ENCODE data around the gene CEACAM20.
"Not testable (repeated sequence)": the region's sequence is repeated elsewhere in the genome, so short reads cannot be mapped to it uniquely, and the experiment has no call there.

The CEACAM20 gene

DNA sequence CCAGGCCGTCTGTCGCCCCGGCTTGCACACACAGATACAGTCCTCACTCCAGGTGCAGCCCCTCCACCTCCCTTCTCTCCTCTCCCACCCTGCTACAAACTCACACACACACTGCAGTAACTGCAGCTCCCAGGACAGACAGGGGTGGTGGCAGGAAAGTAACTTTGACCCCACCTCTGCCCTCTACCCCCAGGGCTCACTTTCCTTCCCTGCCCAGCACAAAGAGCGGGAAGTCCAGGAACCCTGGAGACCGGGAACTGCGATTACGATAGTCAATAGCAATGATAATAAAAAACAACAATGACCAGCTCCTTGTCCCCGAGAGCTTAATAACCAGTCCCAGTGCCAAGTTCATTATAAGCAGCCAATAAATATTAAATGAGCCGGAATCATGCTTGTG is at the start of gene CEACAM20:
CEACAM20 (minus strand) TSS at position 140 of the 400 bp plus-strand sequence. CDS start 166 bp downstream, outside the sequence.
- no peak for DNase-seq

DNA sequence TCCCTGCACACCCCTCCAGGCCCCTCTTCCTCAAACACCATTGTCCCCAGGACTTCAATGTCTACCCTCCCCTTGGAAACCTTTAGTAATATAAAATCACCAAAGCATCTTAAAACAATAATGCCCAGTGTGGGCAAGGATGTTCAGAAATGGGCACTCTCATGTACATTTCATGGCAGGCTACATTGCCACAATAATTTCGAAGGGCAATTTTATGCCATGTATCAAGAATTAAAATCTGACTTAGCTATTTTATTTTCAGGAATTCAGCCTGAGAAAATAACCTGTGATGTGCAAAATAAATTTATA is 48.0 kb upstream of the CEACAM20 start:
- DNase-seq: no peak

DNA sequence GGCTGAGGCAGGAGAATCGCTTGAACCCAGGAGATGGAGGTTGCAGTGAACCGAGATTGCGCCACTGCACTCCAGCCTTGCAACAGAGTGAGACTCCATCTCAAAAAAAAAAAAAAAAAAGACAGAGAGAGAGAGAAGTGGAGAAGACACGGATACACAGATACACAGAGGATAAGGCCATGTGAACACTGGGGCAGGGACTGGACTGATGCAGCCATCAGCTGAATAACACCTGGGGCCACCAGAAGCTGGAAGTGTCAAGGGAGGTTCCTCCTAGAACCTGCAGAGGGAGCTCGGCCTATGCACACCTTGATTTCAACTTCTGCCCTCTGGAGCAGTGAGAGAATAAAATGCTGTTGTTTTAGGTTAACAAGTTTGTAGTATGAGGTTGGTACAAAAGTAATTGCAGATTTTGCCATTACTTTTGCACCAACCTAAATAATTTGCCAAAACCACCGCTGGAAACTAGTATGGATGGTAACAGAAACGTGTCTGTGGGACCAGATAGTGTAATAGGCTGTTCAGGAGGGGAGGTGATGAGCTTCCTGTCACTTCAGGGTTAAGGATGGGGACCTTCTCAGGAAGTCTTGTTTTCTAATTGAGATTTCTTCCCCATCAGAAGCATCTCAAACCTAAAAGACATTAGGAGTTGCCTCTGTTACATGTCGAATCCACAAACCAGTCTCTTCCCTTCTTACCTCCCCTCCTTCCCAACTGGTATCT is 47.5 kb upstream of the CEACAM20 start:
- DNase-seq: no peak

DNA sequence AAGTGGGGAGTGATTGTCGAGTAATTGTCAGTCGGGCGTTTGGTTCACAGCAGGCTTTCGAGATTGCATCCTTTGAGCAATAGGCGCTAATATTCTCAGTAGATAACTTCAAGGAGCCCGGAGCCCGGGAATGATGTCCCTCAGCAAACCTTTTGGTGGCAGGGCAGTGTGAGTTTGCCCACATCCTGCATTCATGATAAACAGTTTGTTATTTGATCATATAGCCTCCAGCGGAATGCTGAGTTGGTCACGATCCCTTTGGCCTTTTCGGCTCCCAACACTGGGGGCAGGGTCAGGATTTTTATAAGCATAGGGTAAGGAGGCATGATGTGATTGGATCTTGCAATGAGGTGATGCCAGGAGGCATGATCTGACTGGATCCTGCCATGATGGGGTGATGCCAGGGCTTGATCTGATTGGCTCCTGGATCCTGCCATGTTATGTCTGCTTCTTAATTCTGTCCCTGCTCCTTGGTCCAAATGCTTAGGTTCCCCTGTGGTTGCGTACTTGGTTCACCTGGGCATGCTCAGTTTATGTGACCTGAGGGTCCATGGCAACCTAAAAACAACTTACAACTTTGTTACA is 45.7 kb upstream of the CEACAM20 start:
- no peak for DNase-seq

DNA sequence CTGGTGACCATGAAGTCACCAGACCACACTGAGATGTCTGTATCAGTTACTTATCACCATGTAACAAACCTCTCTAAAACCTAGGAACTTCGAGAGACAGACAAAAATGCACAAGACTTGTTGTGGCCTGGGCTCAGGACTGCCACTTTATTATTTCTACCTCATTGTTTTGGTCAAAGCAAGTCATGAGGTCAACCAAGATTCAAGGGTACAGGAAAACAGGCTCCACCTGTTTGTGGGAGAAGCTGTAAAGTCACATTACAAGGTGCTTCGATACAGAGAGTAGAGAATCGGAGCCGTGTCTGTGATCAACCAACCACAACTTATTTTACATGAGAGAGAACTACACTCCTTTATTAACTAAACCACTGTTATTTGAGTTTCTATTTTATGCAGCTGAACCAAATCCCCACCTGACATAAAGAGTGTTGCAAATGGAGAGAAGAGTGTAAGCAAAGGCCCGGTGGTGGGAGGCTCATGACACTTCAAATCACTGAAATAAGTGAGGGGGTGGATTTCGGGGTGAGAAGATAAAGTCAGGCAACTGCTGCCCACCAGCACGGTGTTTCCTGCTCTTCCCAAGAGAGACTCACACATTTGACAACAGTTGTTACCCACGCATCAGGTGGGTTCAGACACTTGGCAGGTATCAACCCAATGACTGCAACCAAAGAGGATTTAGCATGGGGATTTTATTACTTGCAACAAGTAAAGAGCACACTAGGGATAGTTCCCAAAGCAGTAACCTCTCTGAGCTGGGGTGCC is 44.9 kb upstream of the CEACAM20 start:
- no peak for DNase-seq

DNA sequence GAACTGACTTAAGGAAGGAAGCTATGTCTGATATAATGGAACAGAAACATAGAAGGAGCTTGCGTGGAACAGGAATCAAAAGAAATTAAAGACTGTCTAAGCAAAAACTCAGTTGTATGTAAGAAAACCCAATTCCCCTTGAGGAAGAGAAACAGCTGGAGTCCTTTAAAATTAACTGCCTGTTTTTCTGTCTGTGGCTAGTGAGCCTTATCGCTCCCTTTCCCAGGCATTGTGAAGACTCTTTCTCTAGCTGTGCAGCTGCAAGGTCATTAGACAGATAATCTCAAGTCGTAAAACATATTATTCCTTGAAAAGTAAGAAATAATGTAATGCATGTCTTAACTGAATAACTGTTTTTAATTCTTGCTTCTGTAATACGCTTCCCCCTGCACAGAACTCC is 44.2 kb upstream of the CEACAM20 start:
- no peak for DNase-seq

DNA sequence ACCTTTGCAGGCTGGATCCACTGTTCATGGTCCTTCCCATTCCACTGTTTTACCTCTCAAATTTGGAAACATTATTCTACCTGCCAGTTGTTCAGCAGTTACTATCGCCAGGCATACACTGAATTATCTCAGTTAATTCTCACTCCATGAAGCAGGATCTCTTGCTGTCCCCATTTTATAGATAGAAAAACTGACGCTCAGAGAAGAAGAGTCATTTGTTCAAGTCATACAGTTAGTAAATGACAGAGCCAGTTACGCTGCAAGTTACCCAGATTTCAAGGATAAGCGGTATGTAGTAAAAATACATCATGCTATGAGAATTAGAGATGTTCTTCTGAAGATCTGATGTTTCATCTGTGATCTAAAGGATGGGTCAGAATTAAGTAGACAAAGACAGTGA is 43.7 kb upstream of the CEACAM20 start:
- no peak for DNase-seq

DNA sequence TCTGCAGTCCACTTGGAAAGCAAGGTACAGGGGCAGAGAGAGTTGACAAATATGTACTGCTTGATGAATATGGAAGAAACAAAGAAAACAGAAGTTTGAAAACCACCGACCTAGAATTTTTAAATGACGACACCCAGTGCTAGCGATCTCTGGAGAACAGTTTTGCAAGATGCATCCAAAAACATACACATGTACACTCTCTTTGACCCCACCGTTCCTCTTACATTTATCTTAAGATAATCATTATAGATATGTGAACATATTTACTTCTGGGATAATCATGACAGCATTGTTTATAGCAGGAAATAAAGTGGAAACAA is 43.1 kb upstream of the CEACAM20 start:
- no peak for DNase-seq

DNA sequence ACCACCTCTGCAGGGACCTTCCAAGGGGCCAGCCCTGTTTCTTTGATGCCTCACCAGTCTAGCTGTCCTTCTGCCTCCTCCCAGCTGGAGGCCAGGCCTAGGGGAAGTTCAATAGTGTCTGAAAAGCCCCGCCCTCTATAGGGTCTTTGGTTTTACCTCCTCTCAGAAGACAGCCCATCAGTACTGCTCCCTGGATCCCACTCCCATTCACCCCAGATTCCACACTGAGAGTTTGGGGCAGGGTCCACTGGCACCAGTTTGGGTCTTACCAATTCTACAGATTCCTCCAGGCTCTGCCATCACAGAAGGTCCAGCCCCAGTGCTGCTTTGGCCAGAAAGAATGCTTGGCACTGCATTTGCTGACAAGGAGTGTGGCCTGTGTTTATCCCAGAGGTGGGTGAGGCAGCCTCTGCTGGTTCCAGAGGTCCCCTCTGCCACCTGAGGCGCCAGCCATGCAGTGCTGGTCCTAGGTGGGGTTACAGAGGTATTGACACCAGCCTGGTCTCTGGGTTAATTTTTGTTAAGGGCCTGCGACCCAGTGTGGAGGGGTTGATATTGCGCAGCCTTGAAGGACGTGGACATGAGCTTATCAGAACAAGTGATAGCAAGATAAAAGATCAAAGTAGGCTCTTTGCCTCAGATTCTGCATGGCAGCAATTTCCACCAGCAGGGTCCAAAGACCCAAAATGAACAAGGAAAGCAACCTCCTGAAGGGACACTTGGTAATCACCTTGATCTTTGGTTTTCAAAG is 42.5 kb upstream of the CEACAM20 start:
- DNase-seq: no peak

DNA sequence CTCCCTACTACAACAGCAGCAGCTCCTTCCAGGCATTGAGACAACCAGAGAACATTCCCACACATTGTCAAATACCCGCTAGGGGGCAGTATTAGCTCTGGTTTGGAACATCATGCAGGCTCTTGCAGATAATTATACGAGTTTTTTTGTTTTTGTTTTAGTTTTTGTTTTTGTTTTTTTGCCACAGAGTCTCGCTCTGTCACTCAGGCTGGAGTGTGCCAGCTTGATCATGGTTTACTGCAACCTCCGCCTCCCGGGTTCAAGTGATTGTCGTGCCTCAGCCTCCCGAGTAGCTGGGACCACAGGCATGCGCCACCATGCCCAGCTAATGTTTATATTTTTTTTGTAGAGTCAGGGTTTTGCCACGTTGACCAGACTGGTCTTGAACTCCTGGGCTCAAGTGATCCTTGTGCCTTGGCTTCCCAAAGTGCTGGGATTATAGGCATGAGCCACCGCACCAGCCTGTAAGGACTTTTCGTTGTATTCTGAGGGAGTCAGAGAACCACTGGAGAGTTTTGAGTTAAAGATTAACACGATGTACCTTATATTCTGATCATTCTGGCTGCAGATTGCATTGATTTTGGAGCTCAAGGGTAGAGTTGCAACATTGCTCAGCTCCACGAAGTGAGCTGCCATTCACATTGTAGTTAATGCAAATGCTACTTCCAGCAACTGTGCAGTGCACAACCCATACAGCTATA is 41.7 kb upstream of the CEACAM20 start:
- DNase-seq: peak; percentile 56

DNA sequence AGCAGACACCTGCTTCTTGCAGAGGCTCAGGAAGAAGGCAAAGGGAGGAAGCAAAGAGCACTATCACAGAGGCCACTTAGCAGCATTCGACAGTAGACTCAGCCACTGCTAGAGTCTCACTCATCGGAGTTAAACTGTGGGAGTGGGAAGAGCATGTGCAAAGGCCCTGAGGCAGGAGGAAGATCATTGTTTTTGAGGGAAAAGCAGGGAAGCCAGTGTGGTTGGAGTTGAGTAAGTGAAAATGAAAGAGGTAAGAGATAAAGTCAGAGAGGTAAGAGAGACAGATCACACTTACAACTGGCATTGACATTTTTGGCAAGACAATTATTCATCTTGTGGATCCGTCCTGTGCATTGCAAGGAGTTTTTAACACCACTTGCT is 41.1 kb upstream of the CEACAM20 start:
- no peak for DNase-seq

DNA sequence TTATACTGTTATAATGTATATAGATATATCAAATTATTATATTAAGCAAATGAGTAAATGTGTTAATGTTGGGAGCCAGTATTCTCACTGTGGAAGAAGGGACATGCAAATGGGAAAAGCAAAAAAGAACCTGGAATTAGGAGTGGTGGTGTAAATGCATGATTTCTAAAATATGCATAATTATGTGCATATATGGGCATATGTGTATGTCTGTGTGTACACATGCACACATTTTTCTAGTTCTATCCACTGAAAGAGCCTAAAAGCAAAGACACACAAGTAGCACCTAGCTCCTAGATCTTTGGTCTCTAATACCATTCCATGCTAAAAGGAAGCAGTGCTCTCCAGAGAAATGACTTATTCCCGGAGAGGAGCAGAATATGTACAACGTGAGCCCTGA is 38.3 kb upstream of the CEACAM20 start:
- DNase-seq: no peak

DNA sequence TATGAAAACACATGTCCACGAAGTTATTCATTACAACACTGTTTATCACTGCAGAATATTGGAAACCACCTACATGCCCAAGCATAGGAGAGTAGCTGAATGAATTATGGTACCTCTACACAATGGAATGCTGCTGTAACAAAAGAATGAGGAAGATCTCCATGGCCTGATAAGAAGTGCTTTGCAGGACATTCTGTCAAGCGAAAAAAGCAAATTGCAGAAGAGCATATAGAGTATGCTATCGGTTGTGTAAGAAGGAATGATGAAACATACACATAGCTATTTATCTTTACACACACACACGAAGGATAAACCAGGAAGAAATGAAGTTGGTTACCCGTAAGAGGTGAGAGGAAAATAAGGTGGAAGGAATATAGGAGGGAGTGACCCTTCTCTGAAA is 37.5 kb upstream of the CEACAM20 start:
- DNase-seq: no peak

DNA sequence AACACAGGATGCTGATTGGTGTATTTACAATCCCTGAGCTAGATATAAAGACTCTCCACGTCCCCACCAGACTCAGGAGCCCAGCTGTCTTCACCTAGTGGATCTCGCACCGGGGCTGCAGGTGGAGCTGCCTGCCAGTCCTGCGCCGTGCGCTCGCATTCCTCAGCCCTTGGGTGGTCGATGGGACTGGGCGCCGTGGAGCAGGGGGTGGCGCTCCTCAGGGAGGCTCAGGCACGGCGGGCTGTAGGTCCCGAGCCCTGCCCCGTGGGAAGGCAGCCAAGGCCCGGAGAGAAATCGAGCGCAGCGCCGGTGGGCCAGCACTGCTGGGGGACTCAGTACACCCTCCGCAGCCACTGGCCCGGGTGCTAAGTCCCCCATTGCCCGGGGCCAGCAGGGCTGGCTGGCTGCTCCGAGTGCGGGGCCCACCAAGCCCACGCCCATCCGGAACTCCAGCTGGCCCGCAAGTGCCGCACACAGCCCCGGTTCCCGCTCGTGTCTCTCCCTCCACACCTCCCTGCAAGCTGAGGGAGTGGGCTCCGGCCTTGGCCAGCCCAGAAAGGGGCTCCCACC is 33.7 kb upstream of the CEACAM20 start:
- DNase-seq: not testable (repeated sequence)

DNA sequence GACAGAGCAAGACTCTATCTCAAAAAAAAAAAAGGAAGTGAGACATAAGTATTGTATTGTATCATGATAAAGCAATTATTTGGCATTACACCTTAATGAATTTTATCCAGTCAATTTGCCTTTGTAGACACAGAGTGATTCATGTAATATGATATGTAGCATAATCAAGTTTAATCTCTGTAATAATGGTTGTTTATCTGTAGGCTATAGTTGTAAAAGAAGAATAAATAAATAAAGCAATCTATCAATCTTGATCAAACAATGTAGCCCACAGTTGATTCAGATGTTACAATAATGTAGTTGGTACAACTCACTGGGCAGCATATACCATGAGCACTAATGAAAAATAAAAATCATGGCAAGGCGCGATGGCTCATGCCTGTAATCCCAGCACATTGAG is 28.5 kb upstream of the CEACAM20 start:
- DNase-seq: no peak

DNA sequence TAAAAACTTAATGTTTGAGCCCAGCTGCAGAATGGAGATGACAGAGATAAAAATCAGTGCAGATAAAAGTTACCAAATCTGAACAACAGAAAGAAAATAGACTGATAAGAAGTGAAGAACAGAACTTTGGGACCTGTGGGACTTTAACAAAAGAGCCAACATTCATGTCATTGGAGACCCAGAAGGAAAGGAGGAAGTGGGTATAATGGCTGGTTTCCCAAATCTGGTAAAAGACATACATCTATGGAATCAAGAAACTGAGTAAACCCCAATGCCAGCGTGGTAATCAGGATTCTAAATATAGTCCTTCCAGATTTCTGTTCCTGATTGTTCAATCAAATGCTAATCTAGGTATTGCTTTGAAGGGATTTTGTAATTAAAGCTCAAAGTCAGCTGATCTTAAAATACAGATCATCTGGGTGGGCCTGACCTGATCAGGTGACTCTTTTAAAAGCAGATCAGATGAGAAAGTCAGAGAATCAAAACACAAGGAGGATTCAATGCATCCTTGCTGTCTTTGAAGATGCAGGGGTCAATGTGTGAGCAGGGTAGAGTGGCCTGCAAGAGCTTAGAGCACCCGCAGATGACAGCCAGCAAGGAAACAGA is 25.3 kb upstream of the CEACAM20 start:
- DNase-seq: no peak

DNA sequence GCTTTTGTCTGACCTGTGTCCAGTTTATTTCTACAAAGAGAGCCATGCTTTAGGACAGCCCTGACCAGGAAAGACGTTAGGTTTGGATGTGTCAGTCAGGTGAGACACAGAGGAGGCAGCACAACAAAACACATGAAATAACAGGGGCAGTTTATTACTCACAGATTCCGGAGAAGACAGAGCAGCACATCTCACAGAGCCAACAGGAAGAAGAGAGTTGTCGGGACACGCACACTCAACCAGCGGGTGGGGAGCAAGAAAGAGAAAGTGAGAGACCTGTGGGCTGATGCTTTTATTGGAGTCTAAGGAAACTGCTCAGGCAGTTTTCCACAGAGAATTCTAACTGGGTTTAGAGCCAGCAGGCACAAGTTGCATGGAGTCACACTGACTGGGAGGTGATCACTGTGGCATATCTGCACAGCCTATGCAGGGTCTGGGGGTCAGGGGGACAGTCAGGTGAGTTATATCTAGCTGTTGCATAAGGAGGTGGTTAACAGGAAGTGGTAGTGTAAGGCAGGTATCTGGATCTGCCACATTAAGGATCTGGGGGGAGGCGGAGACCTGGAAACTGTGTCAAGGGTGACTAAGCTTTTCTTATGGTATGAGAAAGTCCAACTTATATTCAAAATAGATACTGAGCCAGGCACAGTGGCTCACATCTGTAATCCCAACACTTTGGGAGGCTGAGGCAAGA is 24.1 kb upstream of the CEACAM20 start:
- no peak for DNase-seq

DNA sequence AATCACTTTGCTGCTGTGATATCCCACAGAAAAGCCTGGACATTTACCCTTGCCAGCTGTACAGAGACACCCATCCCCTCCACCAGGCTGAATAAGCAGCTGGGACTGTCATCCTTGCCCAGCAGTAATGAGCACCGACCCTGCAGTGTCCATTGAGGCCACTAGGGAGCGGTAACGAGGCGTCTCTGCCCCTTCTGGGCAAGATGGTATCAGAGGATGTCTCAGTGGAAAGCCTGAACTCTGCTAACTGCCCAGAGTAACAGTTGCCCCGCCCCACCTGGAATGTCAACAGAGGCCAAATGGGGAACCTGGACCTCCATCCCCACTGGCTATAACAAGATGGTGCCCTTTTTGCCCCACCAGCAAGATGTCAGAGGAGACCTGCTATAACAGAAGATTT is 22.8 kb upstream of the CEACAM20 start:
- DNase-seq: peak; percentile 2

DNA sequence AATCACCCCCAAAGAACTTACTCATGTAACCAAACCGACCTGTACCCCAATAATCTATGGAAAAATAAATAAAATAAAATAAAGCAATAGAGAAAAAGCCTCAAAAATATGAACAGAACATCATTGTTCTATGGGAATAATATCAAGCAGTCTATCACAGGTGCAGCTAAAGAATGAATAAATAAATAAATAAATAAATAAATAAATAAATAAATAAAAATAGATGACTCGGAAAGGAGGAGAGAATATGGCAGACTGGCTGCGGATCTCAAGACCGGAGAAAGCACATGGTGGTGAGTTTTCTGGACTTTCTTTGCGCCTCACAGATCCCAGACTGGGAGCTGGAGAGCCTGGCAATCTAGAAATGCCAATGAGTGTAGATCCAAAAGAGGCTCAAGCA is 22.4 kb upstream of the CEACAM20 start:
- no peak for DNase-seq

DNA sequence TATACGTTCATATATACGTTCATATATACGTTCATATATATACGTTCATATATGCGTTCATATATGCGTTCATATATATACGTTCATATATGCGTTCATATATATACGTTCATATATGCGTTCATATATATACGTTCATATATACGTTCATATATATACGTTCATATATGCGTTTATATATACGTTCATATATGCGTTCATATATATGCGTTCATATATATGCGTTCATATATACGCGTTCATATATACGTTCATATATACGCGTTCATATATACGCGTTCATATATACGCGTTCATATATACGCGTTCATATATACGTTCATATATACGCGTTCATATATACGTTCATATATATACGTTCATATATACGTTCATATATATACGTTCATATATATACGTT is 21.5 kb upstream of the CEACAM20 start:
- DNase-seq: not testable (repeated sequence)

DNA sequence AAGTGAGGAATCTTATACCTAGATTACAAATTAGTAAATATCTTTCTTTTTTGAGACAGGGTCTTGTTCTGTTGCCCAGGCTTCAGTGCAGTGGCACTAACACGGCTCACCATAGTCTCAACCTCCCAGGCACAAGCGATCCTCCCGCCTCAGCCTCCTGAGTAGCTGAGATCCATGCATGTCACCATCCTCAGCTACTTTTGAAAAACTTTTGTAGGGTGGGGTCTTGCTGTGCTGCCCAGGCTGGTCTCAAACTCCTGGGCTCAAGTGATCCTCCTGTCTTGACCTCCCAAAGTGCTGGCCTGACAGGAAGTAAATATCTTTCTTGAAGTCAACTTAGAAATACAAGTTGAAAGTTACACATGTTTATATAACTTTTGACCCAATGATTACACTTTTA is 20.0 kb upstream of the CEACAM20 start:
- no peak for DNase-seq

DNA sequence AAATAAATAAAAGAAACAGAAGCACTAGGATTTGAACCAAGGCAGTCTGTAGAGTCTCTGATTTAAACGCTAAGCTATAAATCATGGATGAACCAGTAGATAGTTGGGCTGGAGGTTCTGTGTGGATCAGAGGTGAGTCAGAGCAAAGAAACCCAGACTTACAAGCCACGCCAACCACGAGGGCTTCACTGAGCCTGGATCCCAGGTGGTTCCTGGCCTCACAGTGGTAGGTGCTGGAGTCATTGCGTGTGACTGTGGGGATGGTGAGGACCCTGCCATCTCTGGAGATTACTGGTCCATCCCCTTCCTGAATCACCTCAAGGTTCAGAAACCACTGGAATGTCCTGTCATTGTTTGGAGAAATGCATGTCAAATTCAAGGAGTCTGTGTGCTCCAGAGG is 19.3 kb upstream of the CEACAM20 start:
- no peak for DNase-seq
